Medulla oblongata (tissue), 1 donor: ENCODE measurements around the gene TJP3.
A peak's percentile ranks its signal among the peaks of the same experiment; 100 is the strongest.

Experiments
- DNase-seq: peaks from one replicate; pipeline ENCODE4 v3.0.0-alpha.2; 2015; ENCODE audit errors: extremely low spot score

The TJP3 gene

DNA sequence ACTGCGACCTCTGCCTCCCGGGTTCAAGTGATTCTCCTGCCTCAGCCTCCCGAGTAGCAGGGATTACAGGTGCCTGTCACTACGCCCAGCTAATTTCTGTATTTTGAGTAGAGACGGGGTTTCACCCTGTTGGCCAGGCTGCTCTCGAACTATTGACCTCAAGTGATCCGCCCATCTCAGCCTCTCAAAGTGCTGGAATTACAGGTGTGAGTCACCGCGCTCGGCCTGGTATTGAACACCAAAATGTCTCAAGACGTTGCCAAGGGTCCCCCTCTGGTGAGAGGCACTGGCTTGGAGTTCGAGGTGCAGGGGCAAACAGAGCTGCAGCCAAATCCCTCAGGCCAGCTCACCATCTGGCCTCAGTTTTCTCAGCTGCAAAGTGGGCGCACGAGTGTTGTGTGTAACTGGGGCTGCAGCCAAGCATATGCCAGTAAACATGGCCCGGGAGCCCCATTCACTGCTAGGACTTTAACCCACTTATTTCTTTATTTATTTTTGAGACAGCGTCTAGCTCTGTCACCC lies 8.0 kb downstream of the TJP3 start:
- no peak for DNase-seq

DNA sequence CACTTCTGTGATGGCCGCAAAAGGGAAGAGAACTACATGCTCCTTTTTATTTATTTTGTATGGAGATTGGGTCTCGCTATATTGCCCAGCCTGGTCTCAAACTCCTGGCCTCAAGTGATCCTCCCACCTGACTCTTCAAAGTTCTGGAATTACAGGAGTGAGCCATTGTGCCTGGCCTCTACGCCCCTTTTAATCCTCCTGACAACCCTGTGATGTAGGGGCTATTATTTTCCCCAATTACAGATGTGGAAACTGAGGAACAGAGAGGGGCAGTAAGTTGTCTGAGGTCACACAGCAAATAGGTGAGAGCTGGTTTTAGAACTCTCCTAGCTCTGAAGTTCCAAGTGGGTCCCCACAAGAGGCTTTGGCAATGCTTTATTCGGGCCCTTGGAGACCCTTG lies 11.7 kb downstream of the TJP3 start:
- DNase-seq, result no peak

DNA sequence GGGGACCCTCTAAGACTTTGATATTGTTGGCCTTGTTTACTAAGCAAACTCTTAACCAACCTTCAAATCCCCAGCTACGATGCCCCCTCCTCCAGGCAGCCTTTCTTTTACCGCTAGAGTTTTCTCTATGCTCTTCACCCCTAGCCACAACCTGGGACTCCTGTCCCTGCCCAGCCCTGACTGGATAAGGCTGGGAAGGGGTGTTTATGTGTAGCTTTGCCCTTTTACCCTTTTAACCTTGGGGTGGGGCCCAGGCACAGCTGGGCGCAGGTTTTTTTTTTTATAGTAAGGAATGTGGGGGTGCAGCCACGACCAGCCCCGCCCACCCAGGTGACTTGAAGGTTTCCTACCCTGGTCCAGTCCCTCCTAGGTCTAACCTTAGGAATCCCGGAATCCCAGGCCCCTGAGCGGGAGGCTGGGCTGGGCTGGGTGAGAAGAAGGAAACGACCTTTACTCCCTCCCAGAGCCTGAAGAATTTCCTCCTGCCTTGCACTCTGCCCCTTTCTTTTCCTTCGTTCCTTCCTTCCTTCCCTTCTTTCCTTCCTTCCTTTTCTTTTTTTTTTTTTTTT lies 12.2 kb downstream of the TJP3 start:
- DNase-seq, result no peak

DNA sequence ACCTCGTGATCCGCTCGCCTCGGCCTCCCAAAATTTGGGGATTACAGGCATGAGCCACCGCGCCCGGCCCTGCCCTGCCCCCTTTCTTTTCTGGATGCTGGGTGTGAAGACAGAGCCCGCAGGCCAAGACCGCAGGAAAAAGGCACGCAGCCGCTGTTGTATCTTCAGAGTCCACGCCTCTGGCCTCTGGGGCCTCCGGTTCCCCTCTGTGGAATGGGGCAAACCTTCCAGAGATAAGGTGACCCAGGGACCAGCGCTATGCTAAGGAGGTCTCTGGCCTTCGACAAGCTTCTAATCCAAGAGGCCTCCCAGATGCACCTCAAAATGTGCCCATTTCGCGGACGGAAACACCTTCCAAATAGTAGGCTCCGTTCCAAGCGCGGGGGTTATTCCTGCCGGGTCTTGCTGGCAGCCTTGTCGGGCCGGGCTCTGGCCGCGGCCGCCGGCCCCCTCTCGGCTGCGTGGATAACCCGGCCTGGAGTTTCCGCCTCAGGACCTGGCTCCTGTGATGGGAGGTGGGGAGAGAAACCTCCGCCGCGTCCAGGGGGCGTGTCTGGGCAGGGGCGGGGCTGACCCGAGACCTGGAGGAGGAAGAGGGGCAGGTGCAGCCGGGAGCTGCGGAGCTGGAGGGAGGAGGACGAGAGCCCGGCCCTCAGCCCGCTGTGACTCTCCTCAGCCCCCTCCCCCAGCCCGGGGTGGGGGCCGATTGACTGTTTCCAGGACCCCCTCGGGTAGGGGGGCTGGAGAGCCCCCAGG lies 13.1 kb downstream of the TJP3 start:
- peak; percentile 43 for DNase-seq

DNA sequence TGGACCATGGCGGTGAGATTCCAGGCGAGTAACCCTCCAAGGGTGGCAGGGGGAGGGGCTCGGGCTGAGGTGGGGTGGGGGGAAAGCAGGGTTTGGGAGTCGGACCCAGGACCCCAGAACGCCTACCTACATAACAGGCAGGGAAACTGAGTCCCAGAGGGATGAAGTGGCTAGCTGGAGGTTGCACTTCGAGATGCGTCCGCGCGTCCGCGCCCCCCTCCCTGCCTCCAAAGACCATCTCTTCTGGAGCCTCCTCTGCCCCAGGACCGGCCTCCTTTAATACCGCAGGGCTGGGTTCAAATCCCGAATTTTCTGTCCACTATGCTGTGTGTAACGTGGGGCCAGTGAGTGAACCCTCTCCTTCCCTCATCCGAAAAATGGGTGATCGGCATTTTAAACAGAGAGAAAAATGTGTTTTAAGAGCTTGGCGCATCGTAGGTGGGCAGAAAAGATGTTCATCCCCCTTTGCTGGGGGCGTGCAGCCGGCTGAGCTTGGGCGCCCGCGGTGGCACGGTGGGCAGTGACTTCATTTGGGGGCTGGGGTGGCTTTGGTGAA lies 13.8 kb downstream of the TJP3 start:
- no peak for DNase-seq

DNA sequence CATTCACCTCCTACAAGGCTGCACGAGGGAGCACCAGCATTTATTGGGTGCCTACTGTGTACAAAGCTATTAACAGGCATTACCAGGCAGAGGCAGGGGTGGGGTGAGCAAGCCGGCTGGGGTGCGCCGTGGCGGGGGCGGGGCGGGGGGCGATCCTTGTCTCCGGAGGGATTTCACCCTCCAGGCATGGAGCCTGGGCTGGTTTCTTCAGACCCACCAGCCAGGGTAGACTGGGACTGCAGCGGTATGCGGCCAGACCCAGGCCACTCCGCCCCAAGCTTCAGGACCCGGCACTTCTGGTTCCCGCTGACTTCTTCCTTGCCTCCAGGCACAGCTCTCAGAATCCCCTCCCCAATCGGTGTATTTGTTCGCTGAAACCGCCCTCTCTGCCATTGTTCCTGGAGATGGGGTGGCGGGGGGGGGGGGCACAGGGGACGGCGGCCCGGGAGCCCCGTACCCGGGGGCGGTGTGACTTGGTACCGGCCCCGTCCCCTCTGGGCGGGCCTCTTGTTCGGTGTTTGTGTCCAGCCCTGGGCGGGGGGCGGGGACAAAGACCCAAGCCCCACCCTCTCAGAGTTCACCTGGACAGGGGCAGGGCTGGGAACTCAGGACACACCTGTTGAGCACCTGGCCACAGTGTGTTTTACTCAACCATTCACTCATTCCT lies 14.4 kb downstream of the TJP3 start:
- DNase-seq, result no peak

DNA sequence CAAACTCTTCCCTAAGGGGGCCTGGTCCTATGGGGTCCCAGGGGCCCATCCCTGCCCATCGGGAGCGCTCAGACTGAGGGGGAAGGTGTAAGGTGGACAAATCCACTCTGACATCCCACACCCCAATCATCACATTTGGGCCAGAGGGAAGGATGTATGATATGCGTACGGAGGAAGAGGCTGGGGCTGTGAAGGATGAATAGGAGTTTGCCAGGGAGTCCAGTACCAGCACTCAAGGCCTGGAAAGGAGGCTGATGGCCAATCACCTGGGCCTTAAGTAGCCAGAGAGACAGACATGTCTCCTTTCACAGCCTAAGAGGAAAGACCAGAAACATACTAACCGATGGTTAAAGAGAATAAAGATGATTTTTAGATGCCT lies 14.9 kb downstream of the TJP3 start:
- DNase-seq, result no peak

DNA sequence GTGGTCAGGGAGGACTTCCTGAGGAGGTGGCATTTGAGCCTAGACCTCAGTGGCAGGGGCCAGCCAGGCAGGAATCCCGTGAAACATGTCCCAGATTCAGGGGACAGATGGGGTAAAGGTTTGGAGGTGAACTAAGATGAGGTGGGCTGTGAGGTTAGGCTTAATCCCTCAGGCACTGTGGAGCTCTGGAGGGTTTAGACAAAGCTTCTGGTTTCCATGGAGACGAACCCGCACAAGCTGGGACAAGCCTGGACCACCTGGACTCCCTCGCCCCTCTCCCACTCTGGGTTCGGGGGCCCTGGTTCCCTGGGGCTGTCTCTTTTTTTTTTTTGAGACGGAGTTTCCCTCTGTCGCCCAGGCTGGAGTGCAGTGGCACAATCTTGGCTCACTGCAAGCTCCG lies 15.7 kb downstream of the TJP3 start:
- no peak for DNase-seq

DNA sequence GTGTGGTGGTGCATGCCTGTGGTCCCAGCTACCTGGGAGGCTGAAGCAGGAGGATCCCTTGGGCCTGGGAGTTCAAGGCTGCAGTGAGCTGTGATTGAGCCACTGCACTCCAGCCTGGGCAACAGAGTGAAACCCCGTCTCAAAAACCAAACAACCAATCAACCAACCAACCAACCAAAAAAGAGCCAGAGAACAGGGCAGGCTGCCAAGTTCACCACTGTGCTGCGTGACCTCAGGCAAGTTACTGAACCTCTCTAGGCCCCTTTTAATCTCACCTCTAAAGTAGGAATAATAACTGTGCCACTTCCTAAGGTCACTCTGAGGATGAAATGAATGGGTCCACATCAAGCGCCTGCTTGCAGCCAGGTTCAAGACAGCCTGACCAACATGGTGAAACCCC lies 16.9 kb downstream of the TJP3 start:
- no peak for DNase-seq

DNA sequence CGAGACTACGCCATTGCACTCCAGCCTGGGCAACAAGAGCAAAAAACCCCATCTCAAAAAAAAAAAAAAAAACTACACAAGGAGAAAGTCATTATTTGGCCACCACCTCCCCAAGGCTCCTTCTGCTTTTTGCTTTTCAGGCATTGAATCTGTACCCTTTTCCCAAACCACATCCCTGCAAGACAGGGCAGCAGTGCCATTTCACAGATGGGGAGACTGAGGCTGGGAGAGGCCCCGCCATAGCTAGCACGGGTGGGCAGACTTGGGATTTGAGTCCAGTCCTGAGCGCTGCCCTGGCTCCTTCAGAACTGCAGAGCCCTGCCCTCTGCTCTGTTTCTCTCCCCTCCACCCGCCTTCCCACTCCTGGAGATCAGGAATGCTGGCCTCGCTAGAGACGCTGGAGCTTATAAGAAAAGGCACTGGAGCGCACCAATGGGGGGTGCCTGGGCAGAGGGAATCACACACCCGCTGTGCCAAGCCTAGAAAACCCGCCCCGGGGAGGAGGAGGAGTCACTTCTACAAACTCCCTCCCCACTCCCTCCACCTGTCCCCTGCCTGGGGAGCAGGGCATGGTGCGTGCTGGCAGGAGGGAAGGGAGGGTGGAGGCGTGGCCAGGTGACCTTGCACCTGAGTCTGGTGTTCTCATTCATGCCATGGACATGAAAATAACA lies 17.6 kb downstream of the TJP3 start:
- DNase-seq, result no peak

DNA sequence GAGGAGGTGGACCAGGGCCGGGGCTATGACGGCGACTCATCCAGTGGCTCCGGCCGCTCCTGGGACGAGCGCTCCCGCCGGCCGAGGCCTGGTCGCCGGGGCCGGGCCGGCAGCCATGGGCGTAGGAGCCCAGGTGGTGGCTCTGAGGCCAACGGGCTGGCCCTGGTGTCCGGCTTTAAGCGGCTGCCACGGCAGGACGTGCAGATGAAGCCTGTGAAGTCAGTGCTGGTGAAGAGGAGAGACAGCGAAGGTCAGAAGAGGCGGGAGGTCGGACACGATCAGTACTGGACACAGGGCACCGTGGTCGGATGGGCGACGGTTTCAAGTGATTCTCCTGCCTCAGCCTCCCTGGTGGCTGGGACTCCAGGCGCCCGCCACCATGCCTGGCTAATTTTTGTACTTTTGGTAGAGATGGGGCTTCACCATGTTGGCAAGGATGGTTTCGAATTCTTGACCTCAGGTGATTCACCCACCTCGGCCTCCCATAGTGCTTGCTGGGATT lies 22.3 kb downstream of the TJP3 start:
- DNase-seq, result no peak

DNA sequence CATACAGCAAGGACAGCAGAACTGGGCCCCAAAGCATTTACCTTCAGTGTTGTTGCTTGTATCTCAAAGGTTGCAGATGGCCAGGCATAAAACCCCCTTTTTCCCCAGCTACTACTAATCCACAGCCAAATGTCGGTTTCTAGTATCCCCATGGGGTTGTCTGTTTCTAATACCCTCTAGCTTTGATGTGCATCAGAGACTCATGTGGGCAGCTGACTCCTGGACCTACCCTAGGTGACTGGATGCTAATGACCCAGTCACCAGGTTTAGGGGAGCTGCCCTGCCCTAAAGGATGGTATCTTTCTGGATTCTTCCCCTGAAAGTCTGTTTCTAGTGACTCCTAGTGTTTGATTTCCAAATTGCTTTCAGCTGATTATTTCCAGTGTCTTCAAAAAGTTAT lies 23.9 kb downstream of the TJP3 start:
- no peak for DNase-seq

DNA sequence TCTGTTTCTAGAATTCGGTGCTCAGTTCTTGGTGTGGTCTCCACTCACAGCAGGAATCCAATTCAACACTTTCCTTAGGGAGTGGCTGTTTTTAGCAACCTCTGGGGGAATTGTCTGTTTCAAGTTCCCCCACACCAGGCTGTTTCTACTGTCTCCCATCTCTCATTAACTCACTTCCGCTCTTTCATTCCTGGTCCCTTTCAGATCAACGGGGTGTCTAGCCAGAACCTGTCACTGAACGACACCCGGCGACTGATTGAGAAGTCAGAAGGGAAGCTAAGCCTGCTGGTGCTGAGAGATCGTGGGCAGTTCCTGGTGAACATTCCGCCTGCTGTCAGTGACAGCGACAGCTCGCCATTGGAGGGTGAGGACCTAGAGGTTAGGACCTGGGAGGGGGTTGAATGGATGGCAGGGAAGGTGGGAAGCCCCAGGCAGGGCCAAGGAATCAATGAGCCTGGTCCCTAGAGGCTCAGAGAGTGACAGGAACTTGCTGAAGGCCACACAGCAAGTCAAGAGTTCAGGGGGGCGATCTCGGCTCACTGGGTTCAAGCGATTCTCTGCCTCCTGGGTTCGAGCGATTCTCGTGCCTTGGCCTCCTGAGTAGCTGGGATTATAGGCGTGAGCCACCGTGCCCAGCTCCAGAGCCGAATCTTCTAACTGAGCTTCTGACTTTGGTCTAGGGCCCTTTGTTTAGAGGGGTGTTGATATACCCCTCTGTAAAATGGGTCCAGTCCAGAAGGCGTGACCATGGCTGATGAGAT lies 25.5 kb downstream of the TJP3 start:
- no peak for DNase-seq

DNA sequence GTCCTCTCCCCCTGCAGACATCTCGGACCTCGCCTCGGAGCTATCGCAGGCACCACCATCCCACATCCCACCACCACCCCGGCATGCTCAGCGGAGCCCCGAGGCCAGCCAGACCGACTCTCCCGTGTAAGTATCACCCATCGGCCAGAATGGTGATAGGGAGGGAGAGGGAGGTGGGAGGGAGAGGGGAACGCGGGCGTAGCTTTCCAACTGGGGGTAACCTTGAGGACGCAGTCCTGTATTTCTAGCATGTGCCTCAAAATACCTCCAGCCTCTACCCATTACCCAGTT lies 26.1 kb downstream of the TJP3 start:
- no peak for DNase-seq

DNA sequence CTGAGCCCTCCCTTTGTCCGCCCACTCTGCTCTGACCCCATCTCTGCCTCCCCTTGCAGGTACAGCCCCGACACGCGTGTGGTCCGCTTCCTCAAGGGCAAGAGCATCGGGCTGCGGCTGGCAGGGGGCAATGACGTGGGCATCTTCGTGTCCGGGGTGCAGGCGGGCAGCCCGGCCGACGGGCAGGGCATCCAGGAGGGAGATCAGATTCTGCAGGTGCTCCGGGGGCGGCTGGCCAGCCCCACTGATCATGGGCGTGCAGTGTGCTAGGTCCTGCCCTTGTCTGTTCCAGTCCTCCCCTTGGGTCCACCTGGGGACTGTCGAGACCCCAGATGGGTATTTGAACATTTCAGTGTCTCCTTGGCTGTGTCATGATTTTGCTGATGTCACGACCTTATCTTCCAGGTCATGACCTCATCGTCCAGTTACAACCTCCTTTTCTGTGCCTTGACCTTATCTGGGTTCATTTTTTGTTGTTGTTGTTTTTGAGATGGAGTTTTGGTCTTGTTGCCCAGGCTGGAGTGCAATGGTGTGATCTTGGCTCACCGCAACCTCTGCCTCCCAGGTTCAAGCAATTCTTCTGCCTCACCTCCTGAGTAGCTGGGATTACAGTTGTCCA lies 28.0 kb downstream of the TJP3 start:
- DNase-seq, result no peak

DNA sequence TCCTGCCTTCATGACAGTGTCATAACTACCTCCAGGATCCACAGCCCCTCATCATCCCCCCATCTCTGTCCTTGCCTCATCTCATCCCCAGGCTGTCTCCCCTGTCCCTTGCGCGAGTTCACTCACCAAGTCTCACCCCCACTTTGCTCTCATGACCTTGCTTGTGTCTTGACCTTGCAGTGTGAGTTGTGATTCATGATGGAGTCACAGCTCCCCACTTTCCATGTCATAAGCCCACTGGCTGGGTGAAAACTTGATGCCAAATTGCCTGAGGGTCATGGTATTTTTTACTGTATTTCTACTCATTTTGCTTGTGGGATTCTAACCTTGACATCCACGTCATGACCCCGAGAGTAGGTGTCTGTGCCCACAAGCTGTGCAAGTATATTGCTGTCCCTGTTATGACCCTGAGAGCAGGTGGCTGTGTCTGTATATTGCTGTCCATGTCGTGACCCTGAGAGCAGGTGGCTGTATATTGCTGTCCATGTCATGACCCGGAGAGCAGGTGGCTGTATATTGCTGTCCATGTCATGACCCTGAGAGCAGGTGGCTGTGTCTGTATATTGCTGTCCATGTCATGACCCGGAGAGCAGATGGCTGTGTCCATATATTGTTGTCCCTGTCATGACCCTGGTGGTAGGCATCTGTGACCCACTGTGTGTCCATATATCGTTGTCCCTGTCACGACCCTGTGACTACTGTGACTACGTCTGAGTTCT lies 29.5 kb downstream of the TJP3 start:
- no peak for DNase-seq

DNA sequence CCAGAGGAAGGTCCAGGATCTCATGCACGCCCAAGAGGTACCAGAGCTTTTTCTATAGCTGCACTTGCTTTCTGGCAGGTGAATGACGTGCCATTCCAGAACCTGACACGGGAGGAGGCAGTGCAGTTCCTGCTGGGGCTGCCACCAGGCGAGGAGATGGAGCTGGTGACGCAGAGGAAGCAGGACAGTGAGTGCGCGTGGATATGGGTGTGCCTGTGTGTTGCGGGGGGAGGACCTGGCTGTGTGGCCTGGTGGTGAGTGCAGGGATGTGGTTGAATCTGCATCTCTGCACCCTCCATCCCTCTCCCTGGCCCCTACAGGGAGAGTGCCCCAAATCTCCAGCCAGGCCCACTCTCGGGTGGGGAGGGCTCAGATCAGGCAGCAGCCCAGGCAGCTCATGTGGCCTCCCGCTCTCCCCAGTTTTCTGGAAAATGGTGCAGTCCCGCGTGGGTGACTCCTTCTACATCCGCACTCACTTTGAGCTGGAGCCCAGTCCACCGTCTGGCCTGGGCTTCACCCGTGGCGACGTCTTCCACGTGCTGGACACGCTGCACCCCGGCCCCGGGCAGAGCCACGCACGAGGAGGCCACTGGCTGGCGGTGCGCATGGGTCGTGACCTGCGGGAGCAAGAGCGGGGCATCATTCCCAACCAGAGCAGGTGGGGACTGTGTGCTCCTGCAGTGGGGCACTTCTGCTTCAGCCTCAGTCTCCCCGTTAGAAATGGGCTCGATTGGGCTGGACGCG lies 30.5 kb downstream of the TJP3 start:
- DNase-seq, result no peak

DNA sequence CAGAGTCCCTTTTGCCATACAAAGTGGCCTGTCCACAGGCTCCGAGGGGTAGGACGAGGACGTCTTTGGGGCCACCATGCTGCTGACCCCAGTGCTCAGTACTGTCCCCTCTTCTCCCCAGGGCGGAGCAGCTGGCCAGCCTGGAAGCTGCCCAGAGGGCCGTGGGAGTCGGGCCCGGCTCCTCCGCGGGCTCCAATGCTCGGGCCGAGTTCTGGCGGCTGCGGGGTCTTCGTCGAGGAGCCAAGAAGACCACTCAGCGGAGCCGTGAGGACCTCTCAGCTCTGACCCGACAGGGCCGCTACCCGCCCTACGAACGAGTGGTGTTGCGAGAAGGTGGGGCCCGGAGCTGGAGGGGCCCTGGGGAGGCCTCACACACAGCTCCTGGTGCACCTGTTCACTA lies 32.2 kb downstream of the TJP3 start:
- no peak for DNase-seq

DNA sequence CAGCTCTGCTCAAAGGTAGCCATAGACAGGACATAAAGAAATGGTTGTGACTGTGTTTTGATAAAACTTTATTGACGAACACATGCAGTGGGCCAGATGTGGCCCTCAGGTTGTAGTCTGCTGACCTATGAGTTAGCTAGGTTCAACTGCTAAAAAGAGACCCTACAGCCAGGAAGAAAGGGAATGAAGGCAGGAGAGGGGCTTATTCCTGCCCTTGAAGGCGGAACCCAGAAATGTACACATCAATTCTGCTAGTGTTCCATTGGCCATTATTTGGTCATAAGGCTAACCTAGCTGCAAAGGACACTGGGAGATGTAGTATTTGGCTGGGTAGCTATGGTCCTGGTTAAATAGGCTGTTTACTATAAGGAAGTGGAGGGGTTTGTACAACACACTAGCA lies 35.3 kb downstream of the TJP3 start:
- no peak for DNase-seq
